IPS-18c (cell line): ENCODE measurements around the gene HPS4.

Experiments used
- H3K4me3 ChIP-seq: 2 replicates; pipeline ENCODE4 v1.7.0; 2013; ENCODE audit warnings: low read depth, mild to moderate bottlenecking, low read length, moderate library complexity; ENCODE audit not compliant: insufficient read depth
- H3K9me3 ChIP-seq: one replicate; pipeline ENCODE4 v1.6.1; 2013; ENCODE audit warnings: mild to moderate bottlenecking, low read length, moderate library complexity; ENCODE audit not compliant: control insufficient read depth, insufficient read depth

Gene HPS4

DNA sequence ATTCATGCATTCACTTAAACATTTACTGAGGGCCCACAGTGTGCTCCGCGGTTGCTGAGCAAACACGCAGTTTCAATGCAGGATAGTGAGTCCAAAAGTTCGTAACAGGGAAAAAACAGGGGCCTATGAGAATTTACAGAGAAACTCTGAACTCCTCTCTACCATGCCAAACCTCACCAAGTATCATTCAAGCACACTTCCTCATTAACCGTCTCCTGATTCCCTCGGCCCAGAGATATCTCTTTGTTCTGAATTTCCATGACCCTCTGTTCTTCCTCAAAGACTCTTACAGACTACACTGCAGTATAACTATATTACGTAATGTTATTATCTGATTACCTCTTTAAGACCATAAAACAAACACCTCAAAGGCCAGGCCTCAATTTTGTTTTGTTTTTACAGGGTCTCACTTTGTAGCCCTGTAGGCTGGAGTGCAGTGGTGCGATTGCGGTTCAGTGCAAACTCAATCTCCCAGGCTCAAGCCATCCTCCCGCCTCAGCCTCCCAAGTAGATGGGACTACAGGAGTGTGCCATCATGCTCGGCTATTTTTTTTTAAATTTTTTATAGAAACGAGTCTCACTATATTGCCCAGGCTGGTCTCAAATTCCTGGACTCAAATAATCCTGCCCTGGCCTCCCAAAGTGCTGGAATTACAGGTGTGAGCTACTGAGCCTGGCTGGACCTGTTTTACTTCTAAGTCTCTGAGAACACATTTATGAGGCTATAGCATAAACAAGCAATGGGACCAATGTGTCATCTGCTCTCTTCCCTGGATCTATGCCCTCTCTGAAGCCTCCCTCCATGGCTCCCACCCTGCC lies 3.6 kb downstream of the HPS4 start:
- Histone ChIP-seq H3K9me3 (no peaks in the 10 kb centered on the region), H3K4me3 (no peak overlapping the region)

- no peaks in the 10 kb centered on the region for H3K9me3 ChIP-seq
- H3K4me3 ChIP-seq, result no peak overlapping the region
Observed at GRCh38 chr22:26479043-26479791, 4.4 kb downstream of the HPS4 start.

DNA sequence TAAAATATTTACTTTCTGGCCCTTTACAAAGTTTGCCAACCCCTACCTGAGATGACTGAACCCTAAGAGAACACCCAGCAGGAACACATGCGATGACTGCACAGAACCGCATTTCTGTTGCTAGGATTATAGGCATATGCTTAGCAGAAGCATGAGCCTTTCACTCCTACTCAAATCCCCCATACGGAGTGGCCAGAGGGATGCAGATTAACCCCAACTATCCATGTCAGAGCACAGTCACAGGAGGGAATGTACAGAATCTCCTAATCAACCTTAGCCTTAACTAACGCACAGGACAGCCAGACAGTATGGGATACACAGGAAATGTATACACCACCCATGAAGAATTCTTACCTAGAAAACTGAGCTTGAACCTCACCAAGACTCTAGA lies 6.2 kb downstream of the HPS4 start:
- Histone ChIP-seq H3K4me3 (no peak overlapping the region), H3K9me3 (no peaks in the 10 kb centered on the region)

- no peaks in the 10 kb centered on the region for H3K9me3 ChIP-seq
- no peak overlapping the region for H3K4me3 ChIP-seq
Observed at GRCh38 chr22:26476705-26477340, 6.8 kb downstream of the HPS4 start.

DNA sequence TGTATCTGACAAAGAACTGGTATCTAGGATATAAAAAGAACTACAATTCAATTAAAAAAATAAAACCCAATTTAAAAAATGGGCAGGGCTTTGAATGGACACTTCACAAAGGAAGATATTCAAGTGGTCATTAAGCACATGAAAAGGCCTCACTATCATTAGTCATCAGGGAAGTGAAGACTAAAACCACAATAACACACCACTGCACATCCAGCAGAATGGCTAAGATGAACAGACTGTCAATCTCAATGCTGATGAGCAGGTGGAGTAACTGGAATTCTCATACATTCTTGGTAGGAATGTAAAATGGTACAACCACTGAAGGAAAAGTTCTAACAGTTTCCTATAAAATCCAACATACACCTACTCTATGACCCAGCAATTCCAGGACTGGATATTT lies 8.9 kb downstream of the HPS4 start:
- H3K4me3 ChIP-seq, result no peak overlapping the region

DNA sequence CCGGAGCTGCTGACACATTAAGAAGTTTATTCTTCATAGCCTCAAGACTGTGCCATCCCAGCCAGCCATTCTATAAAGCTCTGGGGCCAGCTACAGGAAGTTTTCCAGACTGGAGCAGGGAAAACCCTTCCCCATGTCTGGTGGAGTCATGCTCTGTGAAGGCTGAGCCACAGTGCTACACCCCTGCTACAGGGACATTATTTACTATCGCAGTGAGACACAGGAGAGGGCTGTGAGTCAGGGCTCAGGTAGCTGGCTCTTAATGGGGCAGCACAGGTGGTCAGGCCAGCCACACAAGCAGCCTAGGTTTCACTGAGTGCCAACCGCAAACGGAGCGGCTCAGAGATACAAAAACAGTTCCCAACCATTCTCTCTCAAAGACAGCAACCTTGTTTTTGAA lies 12.1 kb downstream of the HPS4 start:
- no peak overlapping the region for H3K4me3 ChIP-seq
- H3K9me3 ChIP-seq, result peaks cover 2% of the 10 kb centered on the region

More for the DNA sequence above, 8.9 kb downstream of the HPS4 start:
- H3K9me3 ChIP-seq, result peaks cover 2% of the 10 kb centered on the region

DNA sequence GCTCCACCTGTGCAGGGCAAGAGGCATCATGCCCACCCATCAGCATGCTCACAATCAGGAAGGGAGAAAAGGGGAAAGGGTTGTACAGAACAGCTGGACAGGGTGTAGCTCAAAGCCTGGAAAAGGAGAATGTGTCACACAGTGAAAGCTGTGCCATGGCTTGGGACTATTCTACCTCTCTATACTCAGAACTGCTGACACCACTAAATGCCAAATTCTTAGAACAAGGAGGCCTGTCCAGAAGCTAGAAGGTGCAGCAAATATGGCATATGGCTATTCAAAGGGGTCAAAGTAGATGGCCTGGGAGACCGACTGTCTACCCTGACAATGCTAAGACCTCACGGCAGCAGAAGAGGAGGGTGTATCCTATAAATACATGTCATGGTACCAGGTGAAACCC lies 12.8 kb downstream of the HPS4 start:
- H3K9me3 ChIP-seq, result peaks cover 2% of the 10 kb centered on the region
- H3K4me3 ChIP-seq, result no peak overlapping the region

- H3K4me3 ChIP-seq, result no peak overlapping the region
- peaks cover 2% of the 10 kb centered on the region for H3K9me3 ChIP-seq
Observed at GRCh38 chr22:26466196-26466595, 17.4 kb downstream of the HPS4 start.

- Histone ChIP-seq H3K9me3 (no peaks in the 10 kb centered on the region), H3K4me3 (no peak overlapping the region)
Observed at GRCh38 chr22:26464312-26464711, 19.3 kb downstream of the HPS4 start.

DNA sequence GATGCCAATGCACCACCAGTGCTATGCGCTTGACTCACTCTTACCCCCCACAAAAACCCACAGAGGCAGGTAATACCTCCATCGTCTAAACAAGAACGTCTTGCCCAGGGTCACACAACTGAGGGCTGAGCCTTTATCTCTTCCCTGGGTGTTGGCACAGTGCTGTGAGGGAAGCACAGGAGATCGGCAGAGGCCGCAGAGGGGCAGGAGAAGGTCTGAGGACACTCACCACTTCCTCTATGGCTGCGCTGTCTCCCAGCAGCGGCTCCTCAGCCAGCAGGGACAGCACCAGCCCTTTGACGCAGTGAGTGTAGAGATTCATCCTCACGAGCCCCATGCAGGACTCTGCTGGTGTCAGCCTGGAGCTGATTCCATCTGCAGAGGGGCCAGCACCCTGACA lies 19.9 kb downstream of the HPS4 start:
- Histone ChIP-seq H3K9me3 (no peaks in the 10 kb centered on the region), H3K4me3 (no peak overlapping the region)

GRCh38 chr22:26463101-26463661 lies 20.4 kb downstream of the HPS4 start:
- Histone ChIP-seq H3K4me3 (no peak overlapping the region), H3K9me3 (no peaks in the 10 kb centered on the region)

GRCh38 chr22:26462641-26463040 lies 20.9 kb downstream of the HPS4 start:
- no peak overlapping the region for H3K4me3 ChIP-seq
- H3K9me3 ChIP-seq, result no peaks in the 10 kb centered on the region

GRCh38 chr22:26462051-26462450 lies 21.5 kb downstream of the HPS4 start:
- Histone ChIP-seq H3K4me3 (no peak overlapping the region), H3K9me3 (no peaks in the 10 kb centered on the region)

DNA sequence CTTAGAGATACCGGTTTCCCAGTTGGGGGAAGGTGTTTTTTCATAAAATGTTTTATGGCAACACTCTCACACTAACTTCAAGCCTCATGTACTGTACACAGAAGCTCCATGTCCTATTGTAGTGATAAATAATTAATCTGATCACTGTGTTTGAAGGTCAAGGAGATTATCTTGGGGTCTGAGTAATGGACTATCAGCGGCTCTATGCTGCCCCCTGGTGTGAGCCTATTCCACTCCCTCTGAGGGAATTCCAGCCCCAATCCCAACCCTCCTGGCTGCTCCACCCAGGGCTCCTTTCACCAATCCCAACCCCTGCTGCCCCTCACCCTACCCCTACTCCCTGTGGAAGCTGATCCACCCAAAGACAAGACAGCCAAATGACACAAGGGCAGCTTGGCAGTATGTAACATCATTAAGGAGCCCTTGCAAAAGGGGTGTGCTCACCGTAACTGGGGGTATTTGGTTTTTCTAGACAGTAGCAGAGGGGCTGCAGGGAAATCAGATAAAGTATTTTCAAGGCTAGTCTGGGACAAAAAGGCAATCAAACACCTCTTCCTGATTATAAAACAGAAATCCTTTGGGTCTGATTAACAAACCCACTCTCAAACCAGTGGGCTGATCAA lies 22.3 kb downstream of the HPS4 start:
- Histone ChIP-seq H3K9me3 (no peaks in the 10 kb centered on the region), H3K4me3 (no peak overlapping the region)

- no peaks in the 10 kb centered on the region for H3K9me3 ChIP-seq
- H3K4me3 ChIP-seq, result no peak overlapping the region
Observed at GRCh38 chr22:26460202-26460601, 23.4 kb downstream of the HPS4 start.

- no peaks in the 10 kb centered on the region for H3K9me3 ChIP-seq
Observed at GRCh38 chr22:26457661-26458272, 25.8 kb downstream of the HPS4 start.

More at GRCh38 chr22:26457661-26458272, 25.8 kb downstream of the HPS4 start:
- H3K4me3 ChIP-seq, result no peak overlapping the region
